Embryonic facial prominence (tissue), 1 donor: Measurements from ENCODE around the gene HSD3B7.

Source experiments
- DNase-seq: peaks from one replicate; pipeline ENCODE4 v3.0.0-alpha.2; 2016; ENCODE audit errors: extremely low spot score

HSD3B7 gene

DNA sequence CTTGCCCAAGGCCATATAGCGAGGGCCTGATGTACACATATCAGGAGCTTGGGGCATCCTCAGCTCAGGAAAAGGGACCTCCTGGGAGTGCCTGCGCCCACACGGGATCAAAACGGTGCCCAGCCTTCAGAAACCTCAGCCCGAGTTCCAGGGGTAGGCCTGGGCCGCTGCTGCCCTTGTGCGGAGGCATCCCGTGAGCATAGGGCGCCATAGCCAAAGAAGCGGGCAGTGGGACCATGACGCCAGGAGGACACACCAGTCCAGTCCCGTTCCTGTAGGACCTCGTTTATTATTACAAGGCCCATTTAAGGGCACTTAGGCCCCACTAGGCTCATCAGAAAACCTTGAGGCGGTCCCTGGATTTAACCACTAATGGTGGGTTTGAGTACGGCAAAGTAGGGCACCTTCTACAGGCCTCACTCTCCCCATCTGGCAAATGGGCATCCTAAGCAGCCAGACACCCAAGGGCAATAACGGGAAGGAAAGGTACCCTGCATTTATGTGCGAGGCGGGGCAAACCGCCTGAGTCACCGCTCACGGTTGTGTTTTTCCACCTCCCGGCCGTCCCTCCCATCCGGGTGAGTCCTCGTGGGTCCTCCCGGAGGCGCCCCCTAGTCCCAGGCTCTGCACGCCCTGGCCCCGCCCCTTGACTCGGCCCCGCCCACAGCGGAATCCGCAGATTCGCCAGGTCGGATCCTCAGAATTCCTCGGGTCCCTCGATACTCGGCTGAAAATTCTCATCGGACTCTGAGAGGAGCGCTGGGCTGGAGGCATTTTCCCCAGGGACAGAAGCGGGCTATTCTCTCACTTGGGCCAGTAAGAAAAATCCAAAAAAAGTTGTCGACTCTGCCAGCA lies 28.2 kb upstream of the HSD3B7 start:
- DNase-seq: peak; percentile 52

DNA sequence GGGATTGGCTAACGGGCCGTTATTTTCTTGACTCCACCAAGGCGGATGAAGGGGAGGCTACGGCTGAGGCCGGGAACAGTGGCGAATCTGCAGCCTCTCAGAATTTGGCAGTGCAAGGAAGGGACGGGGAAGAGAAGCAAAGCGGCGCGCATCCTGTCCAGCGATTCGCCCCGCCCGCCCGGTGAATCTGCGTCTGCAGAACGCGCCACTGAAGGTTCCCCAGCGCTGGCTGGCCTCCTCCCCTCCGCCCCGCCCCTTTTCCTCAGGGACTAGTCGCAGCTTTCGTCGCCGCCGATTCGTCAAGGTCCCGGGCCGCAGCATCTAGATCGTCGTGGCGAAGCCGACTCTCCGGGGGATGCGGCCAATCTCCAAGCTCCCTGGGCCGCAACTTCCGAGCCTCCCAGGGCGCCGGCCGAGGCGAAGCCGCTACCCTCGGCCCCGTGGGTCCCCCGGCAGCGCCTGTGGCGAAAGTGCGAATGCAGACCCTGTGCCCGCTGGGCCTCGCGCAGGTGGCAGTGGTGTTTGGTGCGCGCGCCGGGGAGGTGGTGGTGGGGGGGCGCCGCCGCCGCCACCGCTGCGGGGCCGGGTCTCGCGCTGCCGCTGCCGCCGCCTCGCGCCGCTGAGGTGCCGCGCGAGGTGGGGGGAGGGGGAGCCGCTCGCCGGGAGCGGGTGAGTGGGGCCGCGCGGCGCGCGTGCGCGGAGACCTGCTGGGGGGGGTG lies 27.4 kb upstream of the HSD3B7 start, which contains the start of gene SETD1A:
SETD1A (plus strand) TSS at position 299 of the 719 bp plus-strand sequence. CDS start 978 bp downstream, outside the sequence.
- peak; percentile 93 for DNase-seq

DNA sequence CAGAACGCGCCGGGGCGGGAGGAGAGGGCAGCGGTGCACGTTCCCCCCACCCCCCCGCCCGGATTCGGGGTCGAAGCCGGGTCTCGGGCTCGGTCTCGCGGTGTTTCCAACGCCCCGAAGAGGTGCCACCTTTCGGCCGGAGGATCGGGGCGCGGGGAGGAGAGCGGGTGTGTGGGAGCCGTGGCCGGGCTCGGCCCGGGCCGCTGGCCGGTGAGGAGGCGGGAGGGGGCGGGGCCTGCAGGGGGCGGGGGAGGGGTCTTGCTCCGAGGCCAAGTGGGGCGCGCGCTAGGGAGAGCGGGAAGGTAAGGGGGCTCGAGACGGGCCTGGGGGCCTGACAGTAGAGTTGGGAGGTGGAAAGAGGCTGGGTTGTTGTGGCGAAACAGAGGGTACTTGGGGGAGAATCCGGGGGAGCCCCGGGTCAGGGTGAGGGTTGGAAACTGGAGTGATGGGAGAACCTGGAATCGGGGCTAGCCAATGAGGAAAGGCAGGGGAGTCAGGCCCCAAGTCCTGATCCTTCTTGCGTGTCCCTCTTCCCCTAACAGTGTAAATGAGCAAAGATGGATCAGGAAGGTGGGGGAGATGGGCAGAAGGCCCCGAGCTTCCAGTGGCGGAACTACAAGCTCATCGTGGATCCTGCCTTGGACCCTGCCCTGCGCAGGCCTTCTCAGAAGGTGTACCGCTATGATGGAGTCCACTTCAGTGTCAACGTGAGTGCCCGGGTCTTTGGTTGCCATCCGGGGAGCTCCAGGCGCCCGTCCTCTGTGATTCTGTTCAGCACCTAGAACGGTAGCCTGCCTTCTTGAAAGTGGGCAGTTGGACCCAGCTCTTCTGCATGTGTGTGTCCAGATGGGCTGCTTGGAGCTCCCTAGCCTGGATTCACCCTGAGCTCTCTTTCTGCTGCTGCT lies 26.6 kb upstream of the HSD3B7 start:
- no peak for DNase-seq

DNA sequence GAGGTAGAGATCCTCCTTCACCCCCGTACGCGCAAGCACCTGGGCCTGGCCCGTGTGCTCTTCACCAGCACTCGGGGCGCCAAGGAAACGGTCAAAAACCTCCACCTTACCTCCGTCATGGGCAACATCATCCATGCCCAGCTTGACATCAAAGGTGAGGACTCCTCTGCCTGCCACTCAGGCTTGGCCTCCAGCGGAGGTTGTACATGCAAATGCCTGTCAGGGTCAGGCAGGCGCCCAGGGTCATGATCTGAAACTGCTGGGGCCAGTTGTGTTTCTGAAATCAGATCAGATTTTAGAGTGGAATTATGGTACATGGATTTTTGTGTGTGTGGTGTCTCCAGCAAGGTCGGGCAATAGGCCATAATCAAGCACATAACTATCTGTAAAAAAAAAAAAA lies 23.6 kb upstream of the HSD3B7 start:
- no peak for DNase-seq

DNA sequence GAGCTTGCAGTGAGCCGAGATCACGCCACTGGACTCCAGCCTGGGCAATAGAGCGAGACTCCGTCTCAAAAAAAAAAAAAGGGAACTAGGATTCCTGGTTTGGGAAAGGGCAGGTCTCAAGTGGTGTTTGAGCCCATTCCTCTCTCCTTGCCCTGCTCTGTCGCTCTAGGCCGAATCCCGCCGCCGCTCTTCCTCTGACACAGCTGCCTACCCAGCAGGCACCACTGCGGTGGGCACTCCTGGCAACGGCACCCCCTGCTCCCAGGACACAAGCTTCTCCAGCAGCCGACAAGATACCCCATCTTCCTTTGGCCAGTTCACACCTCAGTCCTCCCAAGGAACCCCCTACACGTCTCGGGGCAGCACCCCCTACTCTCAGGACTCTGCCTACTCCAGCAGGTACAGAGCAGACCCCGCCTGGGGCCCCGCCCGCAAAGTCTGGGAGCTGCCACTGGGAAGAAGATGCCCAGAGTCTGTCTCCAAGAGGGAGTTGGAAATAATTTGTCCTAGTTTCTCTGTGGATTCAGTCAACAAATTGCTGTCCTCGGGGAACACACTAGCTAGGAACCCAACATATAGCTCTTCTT lies 21.0 kb upstream of the HSD3B7 start:
- DNase-seq: no peak

DNA sequence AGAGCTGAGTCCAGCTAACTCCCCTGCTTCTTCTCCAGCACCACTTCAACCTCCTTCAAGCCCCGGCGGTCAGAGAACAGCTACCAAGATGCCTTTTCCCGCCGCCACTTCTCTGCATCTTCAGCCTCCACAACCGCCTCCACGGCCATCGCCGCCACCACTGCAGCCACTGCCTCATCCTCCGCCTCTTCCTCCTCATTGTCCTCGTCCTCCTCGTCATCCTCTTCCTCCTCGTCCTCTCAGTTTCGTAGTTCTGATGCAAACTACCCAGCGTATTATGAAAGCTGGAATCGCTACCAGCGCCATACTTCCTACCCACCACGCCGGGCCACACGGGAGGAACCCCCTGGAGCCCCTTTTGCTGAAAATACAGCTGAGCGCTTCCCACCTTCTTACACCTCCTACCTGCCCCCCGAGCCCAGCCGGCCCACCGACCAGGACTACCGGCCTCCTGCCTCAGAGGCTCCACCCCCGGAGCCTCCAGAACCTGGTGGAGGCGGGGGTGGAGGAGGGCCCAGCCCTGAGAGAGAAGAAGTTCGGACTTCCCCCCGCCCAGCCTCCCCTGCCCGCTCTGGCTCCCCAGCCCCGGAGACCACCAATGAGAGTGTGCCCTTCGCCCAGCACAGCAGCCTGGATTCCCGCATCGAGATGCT lies 20.3 kb upstream of the HSD3B7 start:
- DNase-seq: no peak

DNA sequence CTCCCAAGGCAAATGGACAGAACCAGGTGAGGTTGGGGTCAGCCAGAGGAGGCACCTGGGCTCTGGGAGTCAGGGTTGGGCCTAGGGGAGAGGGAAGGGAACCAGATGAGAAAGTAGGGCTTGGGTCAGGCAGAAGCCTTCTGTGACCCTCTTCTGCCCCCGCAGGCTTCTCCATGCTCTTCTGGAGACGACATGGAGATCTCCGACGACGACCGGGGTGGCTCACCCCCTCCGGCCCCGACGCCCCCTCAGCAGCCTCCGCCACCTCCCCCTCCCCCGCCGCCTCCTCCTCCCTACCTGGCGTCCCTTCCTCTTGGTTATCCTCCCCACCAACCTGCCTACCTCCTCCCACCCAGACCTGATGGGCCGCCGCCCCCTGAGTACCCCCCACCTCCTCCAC lies 19.6 kb upstream of the HSD3B7 start:
- no peak for DNase-seq

DNA sequence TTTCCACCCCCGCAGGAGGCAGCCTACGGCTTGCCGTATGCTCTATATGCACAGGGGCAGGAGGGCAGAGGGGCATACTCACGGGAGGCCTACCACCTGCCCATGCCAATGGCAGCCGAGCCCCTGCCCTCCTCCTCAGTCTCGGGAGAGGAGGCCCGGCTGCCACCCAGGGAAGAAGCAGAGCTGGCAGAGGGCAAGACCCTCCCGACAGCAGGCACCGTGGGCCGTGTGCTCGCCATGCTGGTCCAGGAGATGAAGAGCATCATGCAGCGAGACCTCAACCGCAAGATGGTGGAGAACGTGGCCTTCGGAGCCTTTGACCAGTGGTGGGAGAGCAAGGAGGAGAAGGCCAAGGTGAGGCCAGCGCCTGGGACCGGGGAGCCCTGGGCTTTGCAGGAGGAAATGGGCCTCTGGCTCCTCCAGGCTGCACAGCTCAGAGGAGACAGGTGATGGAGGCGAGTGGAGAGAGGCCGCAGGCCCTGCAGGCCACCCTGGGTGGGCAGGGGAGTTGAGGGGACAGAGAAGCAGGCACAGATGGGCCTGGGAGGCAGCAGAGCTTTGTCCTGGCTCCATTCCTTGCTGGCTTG lies 18.9 kb upstream of the HSD3B7 start:
- DNase-seq: no peak

DNA sequence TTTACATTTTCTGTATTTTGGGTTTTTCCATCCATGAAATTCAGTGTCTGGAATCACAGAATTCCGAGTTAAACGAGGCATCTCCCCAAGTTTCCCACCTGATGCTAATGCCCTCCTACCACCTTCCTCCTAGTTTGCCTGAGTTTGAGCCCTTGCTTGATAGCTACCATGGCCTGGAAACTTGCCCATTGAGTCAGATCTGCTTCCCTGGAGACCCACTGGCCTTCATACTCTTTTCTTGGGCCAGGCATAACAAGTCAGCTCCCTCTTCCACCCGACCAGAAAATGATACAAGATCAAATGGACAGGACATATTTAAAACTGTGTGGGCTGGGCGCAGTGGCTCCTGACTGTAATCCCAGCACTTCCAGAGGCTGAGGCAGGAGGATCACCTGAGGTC lies 17.2 kb upstream of the HSD3B7 start:
- no peak for DNase-seq

DNA sequence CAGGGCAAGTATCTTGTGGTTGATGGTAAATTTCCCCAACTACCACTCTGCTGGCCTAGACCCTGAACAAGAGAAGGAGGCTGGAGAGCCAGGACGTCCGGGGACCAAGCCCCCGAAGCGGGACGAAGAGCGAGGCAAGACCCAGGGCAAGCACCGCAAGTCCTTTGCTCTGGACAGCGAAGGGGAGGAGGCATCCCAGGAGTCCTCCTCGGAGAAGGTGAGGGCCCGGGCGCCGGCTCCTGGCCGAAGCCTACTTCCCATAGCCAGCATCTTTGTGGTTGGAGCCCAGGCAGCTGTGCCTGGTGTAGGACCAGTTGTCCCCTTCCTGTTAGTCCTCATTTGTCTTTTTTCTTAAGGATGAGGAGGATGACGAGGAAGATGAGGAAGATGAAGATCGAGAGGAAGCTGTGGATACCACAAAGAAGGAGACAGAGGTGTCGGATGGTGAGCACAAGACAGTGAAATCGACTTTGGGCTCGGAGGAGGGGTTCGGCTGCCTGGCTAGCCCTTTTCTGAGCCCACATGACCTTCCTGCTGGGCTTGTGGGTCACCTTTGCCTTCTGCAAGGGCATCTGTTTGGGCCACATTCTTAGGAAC lies 15.7 kb upstream of the HSD3B7 start:
- DNase-seq: no peak

DNA sequence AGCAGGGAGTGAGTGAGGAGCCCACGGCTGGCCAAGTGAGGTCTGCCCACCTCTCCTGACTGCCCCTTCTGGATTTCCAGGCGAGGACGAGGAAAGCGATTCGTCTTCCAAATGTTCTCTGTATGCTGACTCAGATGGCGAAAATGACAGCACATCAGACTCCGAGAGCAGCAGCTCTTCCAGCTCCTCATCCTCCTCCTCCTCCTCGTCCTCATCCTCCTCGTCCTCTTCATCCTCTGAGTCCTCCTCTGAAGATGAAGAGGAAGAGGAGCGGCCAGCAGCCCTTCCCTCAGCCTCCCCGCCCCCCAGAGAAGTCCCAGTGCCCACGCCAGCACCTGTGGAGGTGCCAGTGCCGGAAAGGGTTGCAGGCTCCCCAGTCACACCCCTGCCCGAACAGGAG lies 13.7 kb upstream of the HSD3B7 start:
- DNase-seq: no peak

DNA sequence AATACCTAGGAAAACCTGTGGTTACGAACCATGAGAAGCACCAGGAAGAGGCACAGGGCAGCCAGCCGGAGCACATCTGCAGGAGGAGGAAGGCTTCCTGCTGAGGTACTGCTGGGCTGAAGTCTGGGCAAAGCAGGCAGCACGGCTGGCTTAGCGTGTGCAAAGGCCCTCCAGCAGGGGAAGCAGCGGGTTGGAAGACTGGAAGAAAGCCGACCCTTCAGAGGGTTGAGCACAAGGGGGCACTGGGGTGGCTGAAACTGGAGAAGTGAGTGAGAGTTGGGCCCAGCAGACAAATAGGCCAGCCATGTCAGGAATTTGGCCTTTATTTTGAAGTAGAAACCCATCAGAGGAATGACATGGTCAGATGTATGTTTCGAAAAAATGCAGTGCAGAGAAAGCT lies 12.1 kb upstream of the HSD3B7 start:
- DNase-seq: no peak

DNA sequence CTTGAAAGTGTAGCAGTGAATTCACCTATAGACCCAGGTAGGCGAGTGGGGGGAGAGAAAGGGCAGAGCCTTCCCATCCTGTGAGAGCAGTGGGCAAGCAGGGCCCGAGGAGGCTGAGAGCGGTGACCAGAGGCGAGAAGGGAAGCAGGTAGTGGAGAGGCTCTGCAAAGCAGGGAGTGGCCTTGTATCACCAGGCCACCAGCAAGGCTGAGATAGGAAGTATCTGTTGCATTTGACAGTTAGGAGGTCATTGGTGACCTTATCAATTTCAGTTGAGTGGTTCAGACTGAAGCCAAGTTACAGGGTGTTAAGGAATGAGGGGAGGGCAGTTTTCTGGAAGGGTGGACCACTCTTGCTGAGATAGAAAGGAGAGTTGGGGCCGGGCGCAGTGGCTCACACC lies 10.7 kb upstream of the HSD3B7 start:
- no peak for DNase-seq

DNA sequence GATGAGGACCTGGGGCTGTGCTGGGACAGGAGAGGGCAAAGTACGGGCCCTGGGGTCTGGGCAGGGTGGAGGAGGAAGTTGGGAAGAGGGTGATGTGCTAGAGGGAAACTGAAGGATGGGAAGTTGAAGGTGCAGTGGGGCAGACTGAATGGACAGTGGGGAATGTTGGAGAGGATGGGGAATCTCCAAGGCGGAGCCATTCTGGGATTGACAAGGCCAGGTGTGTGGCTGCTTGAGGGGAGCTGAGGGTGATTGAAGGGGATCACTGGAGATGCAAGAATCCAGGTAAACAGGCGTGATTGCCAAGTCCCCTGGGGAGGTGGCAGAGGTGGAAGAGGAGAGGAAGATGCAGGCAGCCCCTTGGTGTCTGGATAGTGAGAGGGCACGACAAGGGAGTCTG lies 8.5 kb upstream of the HSD3B7 start:
- DNase-seq: no peak

DNA sequence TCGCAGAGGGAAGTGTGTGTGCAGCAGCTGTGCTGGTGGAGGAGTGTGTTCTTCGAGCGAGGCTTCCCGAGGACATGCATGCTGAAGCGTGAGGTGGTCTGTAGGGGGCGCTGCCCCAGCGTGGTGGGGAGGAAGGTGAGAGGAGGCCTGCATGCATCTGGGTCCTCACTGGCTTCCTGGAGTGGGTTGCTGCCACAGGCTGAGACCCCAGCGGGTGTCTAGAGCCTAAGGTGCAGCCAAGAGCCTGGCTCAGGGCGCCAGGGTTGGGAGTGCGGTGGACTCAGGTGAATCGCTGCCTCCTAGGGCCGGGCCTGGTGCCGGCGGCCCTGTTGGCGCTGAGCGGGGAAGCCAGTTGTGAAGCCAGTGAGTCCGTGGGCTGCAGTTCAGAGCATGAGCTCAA lies 7.5 kb upstream of the HSD3B7 start:
- no peak for DNase-seq

DNA sequence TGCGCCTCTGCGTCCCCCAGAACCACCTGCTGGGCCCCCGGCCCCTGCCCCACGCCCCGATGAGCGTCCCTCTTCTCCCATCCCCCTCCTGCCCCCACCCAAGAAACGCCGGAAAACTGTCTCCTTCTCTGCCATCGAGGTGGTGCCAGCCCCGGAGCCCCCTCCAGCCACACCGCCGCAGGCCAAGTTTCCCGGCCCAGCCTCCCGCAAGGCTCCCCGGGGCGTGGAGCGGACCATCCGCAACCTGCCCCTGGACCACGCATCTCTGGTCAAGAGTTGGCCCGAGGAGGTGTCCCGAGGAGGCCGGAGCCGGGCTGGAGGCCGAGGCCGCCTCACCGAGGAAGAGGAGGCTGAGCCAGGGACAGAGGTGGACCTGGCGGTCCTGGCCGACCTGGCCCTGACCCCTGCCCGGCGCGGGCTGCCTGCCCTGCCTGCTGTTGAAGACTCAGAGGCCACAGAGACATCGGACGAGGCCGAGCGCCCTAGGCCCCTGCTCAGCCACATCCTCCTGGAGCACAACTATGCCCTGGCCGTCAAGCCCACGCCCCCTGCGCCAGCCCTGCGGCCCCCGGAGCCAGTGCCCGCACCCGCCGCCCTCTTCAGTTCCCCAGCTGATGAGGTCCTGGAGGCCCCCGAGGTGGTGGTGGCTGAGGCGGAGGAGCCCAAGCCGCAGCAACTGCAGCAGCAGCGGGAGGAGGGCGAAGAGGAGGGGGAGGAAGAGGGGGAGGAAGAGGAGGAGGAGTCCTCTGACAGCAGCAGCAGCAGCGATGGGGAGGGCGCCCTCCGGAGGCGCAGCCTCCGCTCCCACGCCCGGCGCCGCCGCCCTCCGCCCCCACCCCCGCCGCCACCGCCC lies 5.6 kb upstream of the HSD3B7 start:
- DNase-seq: no peak

DNA sequence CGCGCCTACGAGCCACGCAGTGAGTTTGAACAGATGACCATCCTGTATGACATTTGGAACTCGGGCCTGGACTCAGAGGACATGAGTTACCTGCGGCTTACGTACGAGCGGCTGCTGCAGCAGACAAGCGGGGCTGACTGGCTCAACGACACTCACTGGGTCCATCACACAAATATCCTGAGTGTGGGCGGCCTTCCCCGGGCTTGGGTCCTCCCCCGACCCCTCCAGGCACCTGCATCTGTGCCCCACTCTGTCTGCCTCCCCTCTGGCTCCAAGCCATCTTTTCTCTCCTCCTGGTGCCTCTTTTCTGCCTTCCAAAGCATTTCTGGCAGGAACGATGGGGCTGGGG lies 5.0 kb upstream of the HSD3B7 start:
- DNase-seq: no peak

DNA sequence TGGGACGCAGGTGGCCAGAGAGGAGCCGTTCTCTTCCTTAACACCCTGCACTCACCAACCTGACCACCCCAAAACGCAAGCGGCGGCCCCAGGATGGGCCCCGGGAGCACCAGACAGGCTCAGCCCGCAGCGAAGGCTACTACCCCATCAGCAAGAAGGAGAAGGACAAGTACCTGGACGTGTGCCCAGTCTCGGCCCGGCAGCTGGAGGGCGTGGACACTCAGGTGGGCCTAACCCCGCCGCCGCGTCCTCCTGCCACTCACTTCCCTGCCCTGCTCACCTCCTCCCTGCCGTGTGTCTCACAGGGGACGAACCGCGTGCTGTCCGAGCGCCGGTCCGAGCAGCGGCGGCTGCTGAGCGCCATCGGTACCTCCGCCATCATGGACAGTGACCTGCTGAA lies 4.6 kb upstream of the HSD3B7 start:
- no peak for DNase-seq

DNA sequence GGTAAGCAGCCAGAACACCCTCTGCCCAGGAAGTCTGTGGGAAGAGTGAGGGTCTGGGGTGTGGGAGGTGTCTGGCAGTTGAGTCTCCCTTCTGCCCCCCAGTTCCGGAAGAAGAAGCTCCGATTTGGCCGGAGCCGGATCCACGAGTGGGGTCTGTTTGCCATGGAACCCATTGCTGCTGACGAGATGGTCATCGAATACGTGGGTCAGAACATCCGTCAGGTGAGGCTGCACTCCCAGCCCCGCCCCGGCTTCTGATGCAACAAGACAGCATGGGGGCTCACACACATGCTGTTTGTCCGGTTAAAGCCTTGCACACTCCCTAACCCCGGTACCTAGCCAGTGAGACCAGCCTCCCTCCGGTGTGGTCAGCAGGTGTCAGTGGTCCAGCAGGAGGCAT lies 4.0 kb upstream of the HSD3B7 start:
- DNase-seq: no peak
